Caki2 (cell line): ENCODE data around the gene TMED1. TPM values are rescaled to one million over a fixed set of nuclear protein-coding genes. Genes with fewer than 3 reads are reported as not detected.

Experiments used
- DNase-seq: peaks from one replicate; pipeline ENCODE4 v3.0.0-alpha.2; 2015; ENCODE audit warnings: low read depth
- in situ Hi-C: cut with HindIII; loops from 2 replicates; pipeline ENCODE4 v1.10.0; 2016; ENCODE audit warnings: low sequenced_read_pairs, low pct_unique_long_range_greater_than_20kb, mixed read lengths
- total RNA-seq: library from RNA; depleted of rRNA; stranded (reverse); fragments of >200 nt; shearing (Covaris generic); gene quantifications from 2 replicates; pipeline ENCODE4 v1.2.3, GENCODE V29; 2014; ENCODE audit warnings: low replicate concordance

TMED1 gene
- total RNA-seq, 1 experiment from 2014 or later = 47.7 TPM

- in situ Hi-C loops = no loop called here
- DNase-seq = no peak
These were observed 18.5 kb downstream of the TMED1 start for GRCh38 chr19:10817291-10818038.

GRCh38 chr19:10816691-10817090 lies 19.3 kb downstream of the TMED1 start:
- in situ Hi-C loops = no loop called here
- DNase-seq = no peak

GRCh38 chr19:10815969-10816644 lies 19.9 kb downstream of the TMED1 start:
- in situ Hi-C loops = no loop called here

GRCh38 chr19:10815007-10815536 lies 20.9 kb downstream of the TMED1 start:
- in situ Hi-C loops = no loop called here
- DNase-seq = no peak

More at GRCh38 chr19:10815969-10816644, 19.9 kb downstream of the TMED1 start:
- DNase-seq = no peak

DNA sequence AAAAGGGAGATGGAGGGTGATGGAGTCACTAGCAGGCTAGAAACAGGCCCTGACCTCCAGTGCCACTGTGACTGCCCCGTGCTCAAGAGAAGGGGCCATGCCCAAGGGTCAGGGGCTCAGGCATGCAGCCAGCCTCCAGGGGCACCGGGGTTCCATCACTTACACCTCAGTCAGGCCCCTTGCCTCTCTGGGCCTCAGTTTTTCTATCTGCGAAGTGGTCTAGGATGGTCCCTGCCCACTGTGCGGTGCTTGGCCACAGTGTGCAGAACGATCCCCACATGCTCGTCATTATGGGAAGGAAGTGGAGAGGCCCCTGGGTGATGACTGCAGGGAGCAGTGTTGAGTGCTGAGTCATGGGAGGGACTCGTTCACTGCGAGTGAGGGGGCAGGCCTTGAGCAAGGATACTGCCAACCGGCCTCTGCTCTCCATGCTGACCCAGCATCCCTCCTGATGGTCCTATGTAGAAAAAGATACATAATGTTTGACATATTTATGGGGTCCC lies 23.1 kb downstream of the TMED1 start:
- in situ Hi-C loops = no loop called here
- DNase-seq = peak; percentile 60

- in situ Hi-C loops = no loop called here
- DNase-seq = no peak
These were observed 23.8 kb downstream of the TMED1 start for GRCh38 chr19:10812196-10812595.

- DNase-seq = no peak
- in situ Hi-C loops = no loop called here
These were observed 24.5 kb downstream of the TMED1 start for GRCh38 chr19:10811391-10812111.

- no peak for DNase-seq
- in situ Hi-C loops = no loop called here
These were observed 26.2 kb downstream of the TMED1 start for GRCh38 chr19:10809651-10810285.

GRCh38 chr19:10808937-10809649 lies 26.9 kb downstream of the TMED1 start:
- DNase-seq = peak; percentile 35
- in situ Hi-C loops = no loop called here

GRCh38 chr19:10805758-10806247 lies 30.2 kb downstream of the TMED1 start:
- in situ Hi-C loops = no loop called here

GRCh38 chr19:10805065-10805757 lies 30.8 kb downstream of the TMED1 start:
- in situ Hi-C loops = no loop called here
- DNase-seq = no peak

More at GRCh38 chr19:10805758-10806247, 30.2 kb downstream of the TMED1 start:
- no peak for DNase-seq

DNA sequence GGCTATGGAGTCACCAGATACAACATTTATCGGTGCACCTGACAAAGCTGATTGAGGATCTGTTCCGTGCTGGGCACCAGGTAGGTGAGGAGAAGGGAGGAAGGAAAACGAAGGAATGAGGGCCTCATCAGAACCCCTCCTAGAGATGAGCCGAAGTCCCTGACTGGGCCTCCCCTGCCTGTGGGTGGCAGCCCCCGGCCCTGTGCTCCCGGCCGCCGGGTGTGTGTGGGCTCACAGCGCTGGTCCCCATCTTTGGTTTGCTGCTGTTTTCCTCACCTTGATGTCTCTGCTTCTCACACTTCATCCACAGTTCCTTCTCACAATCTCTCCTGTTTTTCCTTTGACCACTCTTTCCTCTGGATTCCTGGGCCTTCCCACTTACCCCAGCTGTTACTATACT lies 32.8 kb downstream of the TMED1 start:
- no peak for DNase-seq
- in situ Hi-C loops = no loop called here

DNA sequence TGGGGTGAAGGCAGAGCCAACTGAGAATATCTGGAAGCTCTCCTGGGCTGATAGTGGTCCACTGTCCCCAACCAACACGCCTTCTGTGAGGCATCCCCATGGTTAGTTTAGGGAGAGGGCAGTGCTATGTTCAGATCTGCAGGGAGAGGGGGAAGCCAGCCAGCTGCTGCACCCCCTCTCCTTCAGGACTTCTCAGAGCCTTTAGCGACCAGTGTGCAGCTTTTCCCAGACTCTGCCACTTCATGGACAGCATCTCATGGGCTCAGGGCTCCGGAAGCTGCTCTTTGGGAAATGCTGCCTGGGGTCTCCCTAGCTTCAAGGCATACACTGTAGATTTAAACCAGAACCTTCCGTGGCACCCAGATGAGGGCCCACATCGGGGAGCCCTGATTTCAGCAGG lies 33.5 kb downstream of the TMED1 start:
- no peak for DNase-seq
- in situ Hi-C loops = no loop called here

DNA sequence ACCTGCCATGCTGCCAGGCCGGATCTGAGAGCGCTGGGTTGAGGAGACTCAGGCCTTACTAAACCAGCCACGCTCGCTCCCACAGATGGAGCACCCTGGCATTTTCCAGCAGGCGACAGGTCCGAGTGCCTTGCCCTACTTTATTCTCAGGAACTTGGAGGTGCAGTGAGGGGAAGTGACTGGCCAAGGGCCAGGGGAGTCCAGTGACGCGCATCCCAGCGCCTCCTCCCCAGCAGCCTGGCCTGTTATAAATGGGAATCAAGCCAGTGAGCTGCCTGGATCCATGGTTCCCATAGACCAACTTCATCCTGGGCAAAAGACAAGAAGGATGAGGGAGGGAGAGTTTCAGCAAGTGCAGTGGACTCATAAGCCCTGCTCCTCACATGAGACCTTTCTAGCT lies 35.5 kb downstream of the TMED1 start:
- in situ Hi-C loops = no loop called here
- DNase-seq = no peak

- no peak for DNase-seq
- in situ Hi-C loops = no loop called here
These were observed 38.3 kb downstream of the TMED1 start for GRCh38 chr19:10797541-10798256.

DNA sequence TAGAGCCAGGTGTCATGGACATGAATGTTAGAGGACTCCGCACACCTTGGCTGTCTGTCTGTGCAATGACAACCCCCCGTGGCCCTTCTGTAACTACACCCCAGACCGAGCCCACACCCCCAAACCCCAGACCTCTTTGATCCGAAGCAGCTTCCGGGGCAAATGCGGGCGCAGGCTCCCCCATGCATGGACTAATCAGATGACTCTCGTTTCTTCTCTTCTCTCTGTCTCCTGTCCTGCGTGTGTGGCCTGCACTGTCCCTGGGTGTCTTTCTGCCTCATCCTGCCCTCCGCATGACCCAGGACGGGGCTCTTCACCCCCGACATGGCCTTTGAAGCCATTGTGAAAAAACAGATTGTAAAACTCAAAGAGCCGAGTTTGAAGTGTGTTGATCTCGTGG lies 38.9 kb downstream of the TMED1 start:
- in situ Hi-C loops = no loop called here
- DNase-seq = no peak
